Astrocyte (in vitro differentiated cells and primary cell): ENCODE measurements around the gene FARS2. TPM values are rescaled to one million over a fixed set of nuclear protein-coding genes. Genes with fewer than 3 reads are reported as not detected.
A peak's percentile ranks its signal among the peaks of the same experiment; 100 is the strongest.

Source experiments
- DNase-seq: peaks from one replicate; pipeline ENCODE4 v3.0.0-alpha.2; 2010; ENCODE audit warnings: low read depth
- FAIRE-seq: peaks from 2 replicates; lab custom pipeline; 2011; peaks lifted over from hg19 to GRCh38; lab: Jason Lieb, UNC
- H2AFZ ChIP-seq: 2 replicates; pipeline ENCODE4 v1.6.0; 2012; ENCODE audit warnings: low read depth, low read length, inconsistent platforms
- H3K27ac ChIP-seq: 2 replicates; pipeline ENCODE4 v1.5.1; 2011; ENCODE audit warnings: low read depth, low read length, inconsistent platforms
- H3K27me3 ChIP-seq: 2 replicates; pipeline ENCODE4 v1.6.0; 2011; ENCODE audit warnings: low read length, inconsistent platforms; ENCODE audit not compliant: insufficient read depth
- H3K36me3 ChIP-seq: 2 replicates; pipeline ENCODE4 v1.5.1; 2011; ENCODE audit warnings: low read length, inconsistent platforms; ENCODE audit not compliant: insufficient read depth
- H3K4me1 ChIP-seq: 2 replicates; pipeline ENCODE4 v1.5.1; 2011; ENCODE audit warnings: low read length, inconsistent platforms; ENCODE audit not compliant: insufficient read depth
- H3K4me2 ChIP-seq: 2 replicates; pipeline ENCODE4 v1.6.0; 2012; ENCODE audit warnings: low read length, inconsistent platforms
- H3K4me3 ChIP-seq: 2 replicates; pipeline ENCODE4 v1.5.1; 2011; ENCODE audit warnings: low read depth, mild to moderate bottlenecking, low read length, inconsistent platforms; ENCODE audit not compliant: insufficient read depth
- H3K79me2 ChIP-seq: 2 replicates; pipeline ENCODE4 v1.6.0; 2012; ENCODE audit warnings: mild to moderate bottlenecking, low read length, inconsistent platforms; ENCODE audit not compliant: insufficient read depth
- H3K9ac ChIP-seq: 2 replicates; pipeline ENCODE4 v1.6.0; 2012; ENCODE audit warnings: mild to moderate bottlenecking, low read length, inconsistent platforms
- H3K9me3 ChIP-seq: 2 replicates; pipeline ENCODE4 v1.5.1; 2012; ENCODE audit warnings: low read depth, mild to moderate bottlenecking, low read length, inconsistent platforms; ENCODE audit not compliant: insufficient read depth
- H4K20me1 ChIP-seq: 2 replicates; pipeline ENCODE4 v1.6.0; 2012; ENCODE audit warnings: low read length, inconsistent platforms; ENCODE audit not compliant: insufficient read depth
- H3K27ac Mint-ChIP-seq: one replicate; pipeline ENCODE4 v1.8.0; 2021; ENCODE audit warnings: mild to moderate bottlenecking, mixed read lengths; ENCODE audit not compliant: unreplicated experiment
- H3K27me3 Mint-ChIP-seq: one replicate; pipeline ENCODE4 v1.8.0; 2021; ENCODE audit warnings: low read depth, mixed read lengths; ENCODE audit not compliant: unreplicated experiment
- H3K36me3 Mint-ChIP-seq: one replicate; pipeline ENCODE4 v1.8.0; 2021; ENCODE audit warnings: low read depth, mixed read lengths; ENCODE audit not compliant: unreplicated experiment
- H3K4me1 Mint-ChIP-seq: one replicate; pipeline ENCODE4 v1.8.0; 2021; ENCODE audit warnings: low read depth, mixed read lengths; ENCODE audit not compliant: unreplicated experiment
- H3K4me3 Mint-ChIP-seq: one replicate; pipeline ENCODE4 v1.8.0; 2021; ENCODE audit warnings: mild to moderate bottlenecking, moderate library complexity, mixed read lengths; ENCODE audit not compliant: unreplicated experiment
- H3K9me3 Mint-ChIP-seq: one replicate; pipeline ENCODE4 v1.8.0; 2021; ENCODE audit warnings: mild to moderate bottlenecking, mixed read lengths; ENCODE audit not compliant: unreplicated experiment
- CTCF ChIP-seq: IDR thresholded peaks from 2 replicates; pipeline ENCODE4 v1.5.1; 2011; ENCODE audit warnings: low read depth, mild to moderate bottlenecking, inconsistent platforms, low read length, moderate library complexity; ENCODE audit not compliant: insufficient read depth
- EZH2 ChIP-seq: IDR thresholded peaks from 2 replicates; pipeline ENCODE4 v1.6.1; 2012; ENCODE audit warnings: mild to moderate bottlenecking, low read length, inconsistent platforms; ENCODE audit not compliant: insufficient read depth
- total RNA-seq: library from RNA; stranded (reverse); gene quantifications from 2 replicates; pipeline ENCODE4 v1.2.1, GENCODE V29; 2021

The FARS2 gene
- total RNA-seq, 1 donor from 2014 or later: 13.3 TPM

DNA sequence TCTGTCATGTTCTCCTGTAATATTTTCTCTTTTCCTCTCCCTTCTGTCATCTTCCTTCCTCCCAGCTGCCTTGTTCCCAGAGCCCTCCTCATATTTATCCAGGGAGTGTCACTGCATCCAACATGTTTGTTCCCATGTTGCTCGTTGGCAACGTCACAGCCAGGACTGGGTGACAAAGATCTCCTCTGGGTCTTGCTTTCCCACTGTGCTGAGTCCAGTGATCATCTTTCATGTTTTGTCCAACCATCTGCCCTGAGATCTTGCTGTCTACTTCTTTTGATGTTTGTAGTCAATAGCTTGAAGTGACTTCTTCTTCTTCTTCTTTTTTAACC is 26.6 kb downstream of the FARS2 start:
- Histone ChIP-seq H3K27me3 (no peaks in the 10 kb centered on the region), H3K27ac (no peak overlapping the region), H3K4me2 (peak overlapping the region; percentile 36), H3K9ac (no peak overlapping the region), H3K36me3 (no peaks in the 10 kb centered on the region), H2AFZ (no peak overlapping the region), H3K4me3 (no peak overlapping the region), H3K9me3 (no peaks in the 10 kb centered on the region), H4K20me1 (peaks cover 65% of the 10 kb centered on the region), H3K79me2 (peaks cover 29% of the 10 kb centered on the region), H3K4me1 (peaks cover 7% of the 10 kb centered on the region)
- no peak for DNase-seq
- TF ChIP-seq EZH2 (no peak), CTCF (no peak)
- Mint-ChIP-seq H3K27ac (no peak overlapping the region), H3K9me3 (no peaks in the 10 kb centered on the region), H3K27me3 (no peaks in the 10 kb centered on the region), H3K36me3 (no peaks in the 10 kb centered on the region), H3K4me1 (peaks cover 9% of the 10 kb centered on the region), H3K4me3 (no peak overlapping the region)
- FAIRE-seq: no peak

- no peak for DNase-seq
- Histone ChIP-seq H3K4me1 (peaks cover 7% of the 10 kb centered on the region), H3K9ac (no peak overlapping the region), H2AFZ (no peak overlapping the region), H4K20me1 (peaks cover 58% of the 10 kb centered on the region), H3K27me3 (no peaks in the 10 kb centered on the region), H3K4me3 (no peak overlapping the region), H3K79me2 (peaks cover 38% of the 10 kb centered on the region), H3K9me3 (no peaks in the 10 kb centered on the region), H3K36me3 (no peaks in the 10 kb centered on the region), H3K27ac (no peak overlapping the region), H3K4me2 (no peak overlapping the region)
- H3K9me3 Mint-ChIP-seq: no peaks in the 10 kb centered on the region
- peaks cover 11% of the 10 kb centered on the region for H3K4me1 Mint-ChIP-seq
- no peak overlapping the region for H3K27ac Mint-ChIP-seq
- no peaks in the 10 kb centered on the region for H3K27me3 Mint-ChIP-seq
- no peaks in the 10 kb centered on the region for H3K36me3 Mint-ChIP-seq
- TF ChIP-seq EZH2 (no peak), CTCF (no peak)
- FAIRE-seq: no peak
- H3K4me3 Mint-ChIP-seq: no peak overlapping the region
Observed at GRCh38 chr6:5290097-5290496, 28.8 kb downstream of the FARS2 start.

- no peaks in the 10 kb centered on the region for H3K36me3 Mint-ChIP-seq
- H3K27me3 Mint-ChIP-seq: no peaks in the 10 kb centered on the region
- Histone ChIP-seq H3K27ac (no peak overlapping the region), H3K4me2 (no peak overlapping the region), H3K9me3 (no peaks in the 10 kb centered on the region), H3K36me3 (no peaks in the 10 kb centered on the region), H3K27me3 (no peaks in the 10 kb centered on the region), H2AFZ (no peak overlapping the region), H3K4me1 (peaks cover 7% of the 10 kb centered on the region), H3K9ac (no peak overlapping the region), H3K4me3 (no peak overlapping the region), H4K20me1 (peaks cover 56% of the 10 kb centered on the region), H3K79me2 (peaks cover 38% of the 10 kb centered on the region)
- H3K27ac Mint-ChIP-seq: no peak overlapping the region
- no peaks in the 10 kb centered on the region for H3K9me3 Mint-ChIP-seq
- no peak for FAIRE-seq
- TF ChIP-seq CTCF (no peak), EZH2 (no peak)
- DNase-seq: no peak
- H3K4me1 Mint-ChIP-seq: peaks cover 11% of the 10 kb centered on the region
- H3K4me3 Mint-ChIP-seq: no peak overlapping the region
Observed at GRCh38 chr6:5290500-5290899, 29.2 kb downstream of the FARS2 start.
